Effector memory CD4-positive, alpha-beta T cell (primary cell): ENCODE results near the gene CXorf38.

Source experiments
- DNase-seq, 3 donors: peaks; one replicate each; pipeline ENCODE4 v3.0.0-alpha.2; 2020
- H3K27ac ChIP-seq: 2 replicates; pipeline ENCODE4 v1.7.0; 2013; ENCODE audit warnings: mild to moderate bottlenecking, low read length, moderate library complexity; ENCODE audit not compliant: insufficient read depth, poor library complexity, severe bottlenecking
- H3K27me3 ChIP-seq: replicated peaks from 2 replicates; pipeline ENCODE4 v1.7.0; 2013; ENCODE audit warnings: mild to moderate bottlenecking, low read length; ENCODE audit not compliant: insufficient read depth, control insufficient read depth, poor library complexity, severe bottlenecking
- H3K36me3 ChIP-seq: 2 replicates; pipeline ENCODE4 v1.7.0; 2013; ENCODE audit warnings: mild to moderate bottlenecking, low read length, moderate library complexity; ENCODE audit not compliant: control insufficient read depth, insufficient read depth
- H3K4me1 ChIP-seq: 2 replicates; pipeline ENCODE4 v1.7.0; 2013; ENCODE audit warnings: low read length, mild to moderate bottlenecking; ENCODE audit not compliant: control insufficient read depth, insufficient read depth, poor library complexity, severe bottlenecking
- H3K4me3 ChIP-seq: 2 replicates; pipeline ENCODE4 v1.7.0; 2013; ENCODE audit warnings: low read length, low read depth, mild to moderate bottlenecking; ENCODE audit not compliant: insufficient read depth, poor library complexity, severe bottlenecking
- H3K9me3 ChIP-seq: 2 replicates; pipeline ENCODE4 v1.7.0; 2013; ENCODE audit warnings: mild to moderate bottlenecking, low read length, moderate library complexity; ENCODE audit not compliant: control insufficient read depth

The CXorf38 gene

GRCh38 chrX:40663078-40663740 lies 15.8 kb upstream of the CXorf38 start:
- no peak for DNase-seq
- Histone ChIP-seq H3K9me3 (no peaks in the 10 kb centered on the region), H3K27ac (no peak overlapping the region), H3K27me3 (no peaks in the 10 kb centered on the region), H3K4me1 (no peaks in the 10 kb centered on the region), H3K36me3 (peaks cover 41% of the 10 kb centered on the region), H3K4me3 (no peak overlapping the region)

- no peak overlapping the region for H3K4me3 ChIP-seq
- no peaks in the 10 kb centered on the region for H3K4me1 ChIP-seq
- no peaks in the 10 kb centered on the region for H3K9me3 ChIP-seq
- no peak for DNase-seq
- H3K27ac ChIP-seq, result no peak overlapping the region
- no peaks in the 10 kb centered on the region for H3K27me3 ChIP-seq
- peaks cover 39% of the 10 kb centered on the region for H3K36me3 ChIP-seq
Measured at GRCh38 chrX:40661489-40661888, 14.1 kb upstream of the CXorf38 start.

- Histone ChIP-seq H3K36me3 (peaks cover 30% of the 10 kb centered on the region), H3K9me3 (no peaks in the 10 kb centered on the region), H3K27ac (no peak overlapping the region), H3K4me3 (no peak overlapping the region), H3K27me3 (no peaks in the 10 kb centered on the region), H3K4me1 (no peaks in the 10 kb centered on the region)
- DNase-seq, result no peak
Measured at GRCh38 chrX:40660381-40660780, 13.0 kb upstream of the CXorf38 start.

- no peaks in the 10 kb centered on the region for H3K4me1 ChIP-seq
- no peak overlapping the region for H3K27ac ChIP-seq
- H3K4me3 ChIP-seq, result no peak overlapping the region
- no peaks in the 10 kb centered on the region for H3K9me3 ChIP-seq
- H3K27me3 ChIP-seq, result no peaks in the 10 kb centered on the region
- no peak for DNase-seq
- H3K36me3 ChIP-seq, result peaks cover 10% of the 10 kb centered on the region
Measured at GRCh38 chrX:40653535-40653934, 6.2 kb upstream of the CXorf38 start.

GRCh38 chrX:40652664-40653063 lies 5.3 kb upstream of the CXorf38 start:
- H3K36me3 ChIP-seq, result peaks cover 10% of the 10 kb centered on the region
- no peak overlapping the region for H3K27ac ChIP-seq

GRCh38 chrX:40651620-40652223 lies 4.4 kb upstream of the CXorf38 start:
- Histone ChIP-seq H3K27me3 (no peaks in the 10 kb centered on the region), H3K4me1 (peaks cover 4% of the 10 kb centered on the region), H3K27ac (no peak overlapping the region), H3K36me3 (peaks cover 5% of the 10 kb centered on the region), H3K4me3 (no peak overlapping the region), H3K9me3 (no peaks in the 10 kb centered on the region)
- peak; percentile 34 to 55 (median 44) for DNase-seq

More at GRCh38 chrX:40652664-40653063, 5.3 kb upstream of the CXorf38 start:
- H3K9me3 ChIP-seq, result no peaks in the 10 kb centered on the region
- H3K4me1 ChIP-seq, result peaks cover 3% of the 10 kb centered on the region
- no peak for DNase-seq
- H3K4me3 ChIP-seq, result no peak overlapping the region
- H3K27me3 ChIP-seq, result no peaks in the 10 kb centered on the region

GRCh38 chrX:40646489-40647306 lies 663 bp downstream of the CXorf38 start:
- Histone ChIP-seq H3K4me1 (peaks cover 25% of the 10 kb centered on the region), H3K4me3 (peak overlapping the region; percentile 95), H3K27ac (peak overlapping the region; percentile 88), H3K36me3 (no peaks in the 10 kb centered on the region), H3K9me3 (no peaks in the 10 kb centered on the region), H3K27me3 (no peaks in the 10 kb centered on the region)
- peak in 2 of 3 donors; percentile 11 to 25 for DNase-seq

GRCh38 chrX:40644821-40645358 lies 2.5 kb downstream of the CXorf38 start:
- Histone ChIP-seq H3K4me3 (peak overlapping the region; percentile 48), H3K9me3 (no peaks in the 10 kb centered on the region), H3K27ac (peak overlapping the region; percentile 83), H3K4me1 (peaks cover 25% of the 10 kb centered on the region), H3K36me3 (peaks cover 2% of the 10 kb centered on the region), H3K27me3 (no peaks in the 10 kb centered on the region)
- peak; percentile 4 to 34 (median 33) for DNase-seq

- H3K27me3 ChIP-seq, result no peaks in the 10 kb centered on the region
- peaks cover 6% of the 10 kb centered on the region for H3K36me3 ChIP-seq
- peaks cover 25% of the 10 kb centered on the region for H3K4me1 ChIP-seq
- peak overlapping the region; percentile 83 for H3K27ac ChIP-seq
- H3K9me3 ChIP-seq, result no peaks in the 10 kb centered on the region
- H3K4me3 ChIP-seq, result peak overlapping the region; percentile 48
- DNase-seq, result no peak
Measured at GRCh38 chrX:40644176-40644575, 3.2 kb downstream of the CXorf38 start.
